Thymus (tissue), 11 donors: ENCODE results near the gene SKAP2. TPM values are rescaled to one million over a fixed set of nuclear protein-coding genes. Genes with fewer than 3 reads are reported as not detected.

Source experiments
- DNase-seq, 9 donors: peaks; one replicate each; pipeline ENCODE4 v3.0.0-alpha.2; 2013; ENCODE audit warnings: low spot score in 9 of 9, low read depth in 6 of 9, missing footprints in 1 of 9
- H3K27ac ChIP-seq, 2 donors: one replicate each; pipeline ENCODE4 v1.5.1; 2013; ENCODE audit warnings: control low read depth in 1 of 2, low read depth in 1 of 2, low read length in 1 of 2, mild to moderate bottlenecking in 1 of 2, moderate library complexity in 1 of 2
- H3K27me3 ChIP-seq, 2 donors: one replicate each; pipeline ENCODE4 v1.5.1; 2013; ENCODE audit warnings: low read length in 1 of 2; ENCODE audit not compliant: control insufficient read depth in 2 of 2, insufficient read depth in 1 of 2
- H3K36me3 ChIP-seq, 2 donors: one replicate each; pipeline ENCODE4 v1.5.1; 2013; ENCODE audit warnings: low read length in 1 of 2, mild to moderate bottlenecking in 1 of 2, moderate library complexity in 1 of 2; ENCODE audit not compliant: control insufficient read depth in 2 of 2, insufficient read depth in 2 of 2
- H3K4me1 ChIP-seq, 2 donors: one replicate each; pipeline ENCODE4 v1.5.1; 2013; ENCODE audit warnings: low read length in 2 of 2; ENCODE audit not compliant: control insufficient read depth in 2 of 2, insufficient read depth in 2 of 2
- H3K4me3 ChIP-seq, 2 donors: one replicate each; pipeline ENCODE4 v1.5.1; 2013; ENCODE audit warnings: low read length in 2 of 2, control low read depth in 1 of 2, mild to moderate bottlenecking in 1 of 2
- H3K9me3 ChIP-seq, 2 donors: one replicate each; pipeline ENCODE4 v1.5.1; 2013; ENCODE audit warnings: low read length in 1 of 2, mild to moderate bottlenecking in 1 of 2; ENCODE audit not compliant: control insufficient read depth in 2 of 2, insufficient read depth in 1 of 2
- WGBS: extraction: QIAGEN DNeasy Blood & Tissue Kit; methylation state at CpG from one replicate; pipeline ENCODE4 v1.1.7; 2013; 5-methylcytosine and 5-hydroxymethylcytosine counted together
- polyA plus RNA-seq: library from polyadenylated mRNA; stranded (reverse); fragments of 200-250 nt; gene quantifications from one replicate; pipeline ENCODE4 v1.2.3, GENCODE V29; 2013
- total RNA-seq: library from RNA; stranded (reverse); fragments of 120-200 nt; gene quantifications from one replicate; pipeline ENCODE4 v1.2.4, GENCODE V29; 2013
- donor health status: healthy.

The SKAP2 gene
- total and polyA plus RNA-seq, 2 donors = 9.8 to 10.6 TPM

GRCh38 chr7:26618449-26618848 lies 245.9 kb downstream of the SKAP2 start:
- DNase-seq = no peak
- H3K36me3 ChIP-seq = no peaks in the 10 kb centered on the region
- 97% methylated on average over 12 of the region's 12 CpGs for WGBS
- H3K4me3 ChIP-seq = no peak overlapping the region
- H3K4me1 ChIP-seq = no peaks in the 10 kb centered on the region
- H3K9me3 ChIP-seq = no peaks in the 10 kb centered on the region
- H3K27ac ChIP-seq = no peak overlapping the region
- no peaks in the 10 kb centered on the region for H3K27me3 ChIP-seq

Other genes starting within 250 kb of the SKAP2 start
- 0.28 TPM for gene HOXA1, start 231.4 kb upstream of the SKAP2 start, total RNA-seq
- 0.71 TPM for gene HOXA1, start 231.4 kb upstream of the SKAP2 start, polyA plus RNA-seq
- gene HOXA2, start 238.1 kb upstream of the SKAP2 start, total RNA-seq = 1.5 TPM
- 3.9 TPM for gene HOXA2, start 238.1 kb upstream of the SKAP2 start, polyA plus RNA-seq